Measurements from ENCODE around the gene RAB18. TPM values are rescaled to one million over a fixed set of nuclear protein-coding genes. Genes with fewer than 3 reads are reported as not detected.

Gene RAB18
- total RNA-seq, 1 experiment from 2014 or later, result 89.4 TPM

DNA sequence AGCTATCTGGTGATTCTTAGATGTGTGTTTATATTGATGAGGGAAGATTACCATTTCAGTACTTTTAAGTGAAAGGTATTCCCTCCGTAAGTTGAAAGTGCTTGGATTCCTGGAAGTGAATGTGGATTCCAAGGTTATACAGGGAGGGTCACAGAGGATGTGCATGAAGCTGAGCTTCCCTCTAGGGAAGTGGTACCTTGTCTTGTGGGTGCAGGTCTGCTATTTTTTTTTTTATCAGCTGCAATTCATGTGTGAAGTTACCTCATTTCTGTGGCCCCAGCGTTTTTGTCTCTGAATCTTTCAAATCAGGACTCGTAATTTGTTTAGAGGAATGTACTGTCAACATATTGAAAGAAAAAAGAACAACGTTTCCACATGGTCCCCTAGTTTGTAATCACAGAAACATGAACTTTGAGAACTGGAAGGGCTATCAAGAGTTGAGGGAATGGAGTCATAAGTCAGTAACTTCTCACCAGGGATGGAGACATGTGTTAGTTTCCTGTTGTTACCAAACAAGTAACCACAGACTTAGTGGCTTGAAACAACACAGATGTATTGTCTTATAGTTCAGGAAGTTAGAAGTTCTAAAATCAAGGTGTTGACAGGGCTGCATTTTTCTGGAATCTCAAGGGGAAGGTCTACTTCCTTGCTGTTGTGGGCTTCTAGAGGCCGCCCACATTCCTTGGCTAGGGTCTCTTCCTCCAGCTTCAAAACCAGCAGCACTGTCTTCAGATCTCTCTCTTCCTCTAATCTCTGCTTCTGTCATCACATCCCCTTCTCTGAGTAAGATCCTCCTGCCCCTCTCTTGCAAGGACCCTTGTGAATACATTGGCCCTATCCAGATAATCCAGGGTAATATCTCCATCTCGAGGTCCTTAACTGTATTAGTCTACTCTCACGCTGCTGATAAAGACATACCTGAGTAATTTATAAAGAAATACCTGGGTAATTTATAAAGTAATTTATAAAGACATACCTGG is 64.4 kb downstream of the RAB18 start:
- no peak overlapping the region for H3K18ac ChIP-seq (ENCODE audit: insufficient read length, low read depth, low read length)
- no peaks in the 10 kb centered on the region for H3K9me3 ChIP-seq (ENCODE audit: control insufficient read depth, low read depth, low read length)
- H2BK120ac ChIP-seq (ENCODE audit: low read depth, low read length, poor library complexity, severe bottlenecking), result no peak overlapping the region
- no peak overlapping the region for H2BK12ac ChIP-seq (ENCODE audit: insufficient read length, low read depth, low read length)
- DNase-seq, result no peak
- H3K14ac ChIP-seq (ENCODE audit: insufficient read depth, low read length), result no peak overlapping the region
- no peaks in the 10 kb centered on the region for H3K36me3 Mint-ChIP-seq (ENCODE audit: insufficient read depth in 1 of 3, low read depth in 3 of 3)
- H3K23ac ChIP-seq (ENCODE audit: insufficient read length, low read depth, low read length), result no peak overlapping the region
- H2BK20ac ChIP-seq (ENCODE audit: low read depth, low read length, poor library complexity, severe bottlenecking), result no peak overlapping the region
- no peaks in the 10 kb centered on the region for H3K27me3 Mint-ChIP-seq (ENCODE audit: low read depth)
- H3K4me1 Mint-ChIP-seq, result no peaks in the 10 kb centered on the region
- H2AFZ ChIP-seq (ENCODE audit: low read length), result no peak overlapping the region
- no peak overlapping the region for H2AK5ac ChIP-seq (ENCODE audit: insufficient read length, low read length)
- H4K20me1 ChIP-seq (ENCODE audit: control insufficient read depth, insufficient read depth, insufficient read length), result no peaks in the 10 kb centered on the region
- no peak overlapping the region for H3K27ac Mint-ChIP-seq
- H3K79me1 ChIP-seq (ENCODE audit: insufficient read depth, low read depth, low read length, poor library complexity, severe bottlenecking), result no peaks in the 10 kb centered on the region
- H3K27ac ChIP-seq (ENCODE audit: insufficient read length, low read depth, low read length), result no peak overlapping the region
- H4K5ac ChIP-seq (ENCODE audit: insufficient read length, low read depth, low read length), result no peak overlapping the region
- no peaks in the 10 kb centered on the region for H3K79me2 ChIP-seq (ENCODE audit: insufficient read depth, low read length)
- H4K91ac ChIP-seq (ENCODE audit: insufficient read length, low read depth, low read length), result no peak overlapping the region
- no peak overlapping the region for H3K4me3 Mint-ChIP-seq
- H2BK5ac ChIP-seq (ENCODE audit: insufficient read length, low read length), result no peak overlapping the region
- WGBS (ENCODE audit: extremely low coverage, insufficient read length, low lambda C conversion rate), result no CpG with 5 or more reads among the region's 7 CpGs
- H3K4me2 ChIP-seq (ENCODE audit: insufficient read depth, insufficient read length, low read length), result no peak overlapping the region
- no peaks in the 10 kb centered on the region for H3K4me1 ChIP-seq (ENCODE audit: insufficient read depth, low read length)
- no peak overlapping the region for H3K9ac ChIP-seq (ENCODE audit: extremely low read depth, insufficient read length, low read length)
- TF ChIP-seq, protein P1, sequence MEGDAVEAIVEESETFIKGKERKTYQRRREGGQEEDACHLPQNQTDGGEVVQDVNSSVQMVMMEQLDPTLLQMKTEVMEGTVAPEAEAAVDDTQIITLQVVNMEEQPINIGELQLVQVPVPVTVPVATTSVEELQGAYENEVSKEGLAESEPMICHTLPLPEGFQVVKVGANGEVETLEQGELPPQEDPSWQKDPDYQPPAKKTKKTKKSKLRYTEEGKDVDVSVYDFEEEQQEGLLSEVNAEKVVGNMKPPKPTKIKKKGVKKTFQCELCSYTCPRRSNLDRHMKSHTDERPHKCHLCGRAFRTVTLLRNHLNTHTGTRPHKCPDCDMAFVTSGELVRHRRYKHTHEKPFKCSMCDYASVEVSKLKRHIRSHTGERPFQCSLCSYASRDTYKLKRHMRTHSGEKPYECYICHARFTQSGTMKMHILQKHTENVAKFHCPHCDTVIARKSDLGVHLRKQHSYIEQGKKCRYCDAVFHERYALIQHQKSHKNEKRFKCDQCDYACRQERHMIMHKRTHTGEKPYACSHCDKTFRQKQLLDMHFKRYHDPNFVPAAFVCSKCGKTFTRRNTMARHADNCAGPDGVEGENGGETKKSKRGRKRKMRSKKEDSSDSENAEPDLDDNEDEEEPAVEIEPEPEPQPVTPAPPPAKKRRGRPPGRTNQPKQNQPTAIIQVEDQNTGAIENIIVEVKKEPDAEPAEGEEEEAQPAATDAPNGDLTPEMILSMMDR (conservative IDR thresholded peaks at IDR 0.05), result no peak
- no peaks in the 10 kb centered on the region; a peak in 2 of 5 replicates for H3K9me3 Mint-ChIP-seq
- no peak overlapping the region for H2BK15ac ChIP-seq (ENCODE audit: low read depth, low read length)
- H3K23me2 ChIP-seq (ENCODE audit: insufficient read length, low read depth, low read length, poor library complexity, severe bottlenecking), result no peaks in the 10 kb centered on the region
- no peak overlapping the region for H3T11ph ChIP-seq (ENCODE audit: low read length)
- no peaks in the 10 kb centered on the region for H3K27me3 ChIP-seq (ENCODE audit: insufficient read depth, low read length)
- H3K56ac ChIP-seq (ENCODE audit: insufficient read length, low read depth, low read length), result no peak overlapping the region
- H4K8ac ChIP-seq (replicated peaks; ENCODE audit: insufficient read length, low read depth, low read length), result no peak overlapping the region
- no peak overlapping the region for H3K4ac ChIP-seq (ENCODE audit: low read depth, low read length)
